Measurements from ENCODE around the gene CD207. TPM values are rescaled to one million over a fixed set of nuclear protein-coding genes. Genes with fewer than 3 reads are reported as not detected.

Gene CD207
- total and polyA plus RNA-seq, 2 of the 8 experiments (the other 6 are each of a cell fraction or from before 2014, with no cell fraction given) = not detected

- Histone ChIP-seq H3K79me1 (ENCODE audit: low read depth, low read length) (no peaks in the 10 kb centered on the region), H3K4ac (replicated peaks; ENCODE audit: insufficient read length, low read depth, low read length) (no peak overlapping the region), H4K5ac (ENCODE audit: insufficient read length, low read depth, low read length) (no peak overlapping the region), H2BK12ac (ENCODE audit: low read depth, low read length) (no peak overlapping the region), H3K56ac (replicated peaks; ENCODE audit: insufficient read length, low read depth, low read length) (no peak overlapping the region), H4K8ac (ENCODE audit: extremely low read depth, insufficient read depth, low read length) (no peak overlapping the region), H4K91ac (replicated peaks; ENCODE audit: insufficient read length, low read length) (no peak overlapping the region), H2BK5ac (ENCODE audit: low read depth, low read length) (no peak overlapping the region), H2BK20ac (ENCODE audit: low read length) (no peak overlapping the region), H3K9ac (replicated peaks in 1 of 4; ENCODE audit: extremely low read depth in 1 of 4, low read depth in 3 of 4, low read length in 3 of 4) (no peak overlapping the region), H3K14ac (ENCODE audit: insufficient read length) (no peak overlapping the region), H3K36me3 (ENCODE audit: control insufficient read depth in 2 of 4, insufficient read depth in 4 of 4, low read length in 3 of 4) (no peaks in the 10 kb centered on the region), H2AK5ac (ENCODE audit: low read depth, low read length) (no peak overlapping the region), H4K20me1 (replicated peaks in 1 of 2; ENCODE audit: control insufficient read depth in 1 of 2, insufficient read depth in 2 of 2, low read length in 2 of 2) (no peaks in the 10 kb centered on the region), H3K9me3 (ENCODE audit: insufficient read depth in 2 of 2, low read depth in 1 of 2, low read length in 1 of 2) (no peaks in the 10 kb centered on the region), H3K27ac (ENCODE audit: low read depth, low read length) (no peak overlapping the region), H3K18ac (ENCODE audit: extremely low read depth, low read length) (no peak overlapping the region; the same call in 1 of the 2 replicates), H2BK120ac (replicated peaks; ENCODE audit: low read depth, low read length) (no peak overlapping the region), H3K27me3 (replicated peaks in 1 of 4; ENCODE audit: control insufficient read depth in 3 of 4, extremely low read depth in 1 of 4, insufficient read depth in 3 of 4, low read length in 3 of 4) (peaks cover 0 to 2% (median 0%) of the 10 kb centered on the region in 4 experiments; a peak in 2 of 7 replicates), H3K23ac (ENCODE audit: insufficient read length) (no peak overlapping the region), H2BK15ac (ENCODE audit: low read length) (peak overlapping the region; percentile 29; the same call in 1 of the 2 replicates), H3K79me2 (ENCODE audit: control insufficient read depth in 1 of 2, insufficient read depth in 2 of 2, low read length in 2 of 2) (no peaks in the 10 kb centered on the region), H3K4me1 (replicated peaks in 1 of 4; ENCODE audit: control insufficient read depth in 3 of 4, insufficient read depth in 4 of 4, low read length in 3 of 4) (peaks cover 0 to 5% (median 2%) of the 10 kb centered on the region in 4 experiments; a peak in 4 of 7 replicates), H3K23me2 (ENCODE audit: low read depth, low read length) (no peaks in the 10 kb centered on the region), H3K4me2 (ENCODE audit: insufficient read depth in 1 of 2, low read depth in 2 of 2, low read length in 2 of 2) (no peak overlapping the region), H2AFZ (ENCODE audit: low read length) (no peak overlapping the region), H3K4me3 (ENCODE audit: extremely low read depth in 1 of 4, insufficient read depth in 2 of 4, low read depth in 3 of 4, low read length in 4 of 4) (no peak overlapping the region)
- POLR2A ChIA-PET (ENCODE audit: partially characterized antibody) = no interaction called here
- FAIRE-seq (no peak), DNase-seq (ENCODE audit: low read depth in 1 of 2, low spot score in 2 of 2) (no peak)
- TF ChIP-seq BACH1 (IDR thresholded peaks at IDR 0.05; ENCODE audit: low read length) (no peak), MAX (IDR thresholded peaks at IDR 0.05) (no peak), TEAD4 (IDR thresholded peaks at IDR 0.05; ENCODE audit: low read depth, low read length) (no peak), RBBP5 (IDR thresholded peaks at IDR 0.05; ENCODE audit: borderline replicate concordance, low read depth, low read length) (no peak), JUND (IDR thresholded peaks at IDR 0.05; ENCODE audit: low read length) (no peak), HDAC6 (IDR thresholded peaks at IDR 0.05; ENCODE audit: low read depth, low read length) (no peak), ZNF274 (IDR thresholded peaks at IDR 0.05; ENCODE audit: borderline replicate concordance, extremely low read depth, low read length) (no peak), TBP (IDR thresholded peaks at IDR 0.05; ENCODE audit: low read depth, low read length) (no peak), CHD2 (IDR thresholded peaks at IDR 0.05; ENCODE audit: low read length) (no peak)
- 95% methylated on average over 1 of the region's 1 CpG; no CpG with 5 or more reads in 1 of the 2 experiments for WGBS, 2 experiments (ENCODE audit: extremely low coverage in 1 of 2, insufficient coverage in 1 of 2, insufficient read length in 1 of 2, insufficient replicate concordance in 2 of 2, low coverage in 1 of 2, low lambda C conversion rate in 2 of 2, missing lambda C conversion rate in 1 of 2)
- CTCF ChIA-PET (ENCODE audit: partially characterized antibody) = interaction anchor here (0.7 to 2.1 kb wide), 4 partner anchors 20 to 130 kb away, joined by 3 to 8 read pairs (median 4); partner anchors contain the start of gene FIGLA
These were observed 5.7 kb downstream of the CD207 start for GRCh38 chr2:70829916-70830315.

Measured in H1 (cell line).